ENCODE measurements around the gene LRRN4CL. TPM values are rescaled to one million over a fixed set of nuclear protein-coding genes. Genes with fewer than 3 reads are reported as not detected.

The LRRN4CL gene
- total and polyA plus RNA-seq, 9 of the 15 experiments (the other 6 are each of a cell fraction or from before 2014, with no cell fraction given), result 0.03 to 0.11 (median 0.05) TPM; not detected in 4

DNA sequence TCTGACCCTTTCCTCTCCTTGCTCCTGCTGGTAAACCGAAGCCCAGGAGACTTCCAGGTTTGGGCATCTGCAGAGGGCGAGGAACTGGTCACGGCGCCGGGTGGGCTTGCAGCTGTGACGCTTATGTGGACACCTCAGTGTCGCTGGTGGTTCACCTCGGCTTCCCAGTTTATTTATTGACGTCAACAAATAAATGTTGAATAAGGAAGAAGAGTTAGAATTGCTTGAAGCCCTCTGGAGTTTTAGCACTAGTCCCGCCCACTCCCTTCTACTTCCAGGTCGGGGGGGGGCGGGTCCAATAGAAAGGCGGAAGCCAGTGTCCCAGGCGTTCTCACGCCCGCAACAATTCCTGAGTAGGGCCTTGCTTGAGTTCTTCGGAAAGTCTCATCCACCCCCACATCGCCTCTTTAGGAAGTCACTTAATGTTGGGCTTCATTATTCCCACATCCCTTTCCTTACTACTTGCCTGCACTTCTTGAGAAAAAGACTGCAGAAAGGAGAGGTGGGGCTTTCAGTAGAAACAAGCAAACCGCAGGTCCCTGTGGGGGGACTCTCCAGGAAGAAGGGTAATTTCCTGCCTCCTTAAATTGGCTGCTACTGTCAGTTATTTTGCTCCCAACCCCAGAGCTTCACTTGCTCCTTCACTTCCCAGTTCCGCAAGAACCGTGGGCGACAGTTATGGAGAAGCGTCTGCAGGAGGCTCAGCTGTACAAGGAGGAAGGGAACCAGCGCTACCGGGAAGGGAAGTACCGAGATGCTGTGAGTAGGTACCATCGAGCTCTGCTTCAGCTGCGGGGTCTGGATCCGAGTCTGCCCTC lies 39.0 kb upstream of the LRRN4CL start, which contains the start of gene TTC9C (continued):
- TF ChIP-seq PCBP2 (IDR thresholded peaks at IDR 0.05; ENCODE audit: low read depth, low read length, poor library complexity, severe bottlenecking) (no peak), ZNF512 (tag; IDR thresholded peaks at IDR 0.05) (no peak), SRSF3 (IDR thresholded peaks at IDR 0.05; ENCODE audit: insufficient read depth, low read length) (no peak), NELFE (IDR thresholded peaks at IDR 0.05; ENCODE audit: insufficient read depth, insufficient read length) (no peak), ZZZ3 (IDR thresholded peaks at IDR 0.05) (0 out of 2 replicates have a peak, but pooled peaks have one; percentile 77), SMARCB1 (IDR thresholded peaks at IDR 0.05; ENCODE audit: insufficient read length, low read depth) (no peak), DMBX1 (CRISPR knock-in tag; IDR thresholded peaks at IDR 0.05; ENCODE audit: borderline replicate concordance) (no peak), KDM2B (CRISPR knock-in tag; IDR thresholded peaks at IDR 0.05) (0 out of 2 replicates have a peak, but pooled peaks have one; percentile 38), MAFF (IDR thresholded peaks at IDR 0.05; ENCODE audit: low read length) (0 out of 2 replicates have a peak, but pooled peaks have one; percentile 4), ZNF324 (CRISPR knock-in tag; IDR thresholded peaks at IDR 0.05) (no peak), BRD9 (IDR thresholded peaks at IDR 0.05; ENCODE audit: low read depth, partially characterized antibody) (peak; percentile 71), E2F3 (CRISPR knock-in tag; IDR thresholded peaks at IDR 0.05) (no peak), HEY1 (CRISPR knock-in tag; IDR thresholded peaks at IDR 0.05; ENCODE audit: borderline replicate concordance) (no peak), YY1 (IDR thresholded peaks at IDR 0.05; ENCODE audit: borderline replicate concordance in 1 of 3, control insufficient read depth in 1 of 3, extremely low read depth in 1 of 3, insufficient read depth in 3 of 3, insufficient read length in 1 of 3, insufficient replicate concordance in 2 of 3, low read depth in 1 of 3, low read length in 2 of 3) (no peak), ZNF24 (IDR thresholded peaks at IDR 0.05) (no peak), HES1 (IDR thresholded peaks at IDR 0.05; ENCODE audit: low read depth) (no peak), CBX1 (IDR thresholded peaks at IDR 0.05; ENCODE audit: low read depth) (0 out of 2 replicates have a peak, but pooled peaks have one; percentile 9), SIRT6 (IDR thresholded peaks at IDR 0.05; ENCODE audit: low read depth, low read length) (no peak), WHSC1 (IDR thresholded peaks at IDR 0.05; ENCODE audit: low read length) (no peak), GATA2 (CRISPR knock-in tag; IDR thresholded peaks at IDR 0.05) (no peak)
- TF ChIP-seq, protein P1, sequence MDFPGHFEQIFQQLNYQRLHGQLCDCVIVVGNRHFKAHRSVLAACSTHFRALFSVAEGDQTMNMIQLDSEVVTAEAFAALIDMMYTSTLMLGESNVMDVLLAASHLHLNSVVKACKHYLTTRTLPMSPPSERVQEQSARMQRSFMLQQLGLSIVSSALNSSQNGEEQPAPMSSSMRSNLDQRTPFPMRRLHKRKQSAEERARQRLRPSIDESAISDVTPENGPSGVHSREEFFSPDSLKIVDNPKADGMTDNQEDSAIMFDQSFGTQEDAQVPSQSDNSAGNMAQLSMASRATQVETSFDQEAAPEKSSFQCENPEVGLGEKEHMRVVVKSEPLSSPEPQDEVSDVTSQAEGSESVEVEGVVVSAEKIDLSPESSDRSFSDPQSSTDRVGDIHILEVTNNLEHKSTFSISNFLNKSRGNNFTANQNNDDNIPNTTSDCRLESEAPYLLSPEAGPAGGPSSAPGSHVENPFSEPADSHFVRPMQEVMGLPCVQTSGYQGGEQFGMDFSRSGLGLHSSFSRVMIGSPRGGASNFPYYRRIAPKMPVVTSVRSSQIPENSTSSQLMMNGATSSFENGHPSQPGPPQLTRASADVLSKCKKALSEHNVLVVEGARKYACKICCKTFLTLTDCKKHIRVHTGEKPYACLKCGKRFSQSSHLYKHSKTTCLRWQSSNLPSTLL (IDR thresholded peaks at IDR 0.05), result no peak
- TF ChIP-seq, protein P2, sequence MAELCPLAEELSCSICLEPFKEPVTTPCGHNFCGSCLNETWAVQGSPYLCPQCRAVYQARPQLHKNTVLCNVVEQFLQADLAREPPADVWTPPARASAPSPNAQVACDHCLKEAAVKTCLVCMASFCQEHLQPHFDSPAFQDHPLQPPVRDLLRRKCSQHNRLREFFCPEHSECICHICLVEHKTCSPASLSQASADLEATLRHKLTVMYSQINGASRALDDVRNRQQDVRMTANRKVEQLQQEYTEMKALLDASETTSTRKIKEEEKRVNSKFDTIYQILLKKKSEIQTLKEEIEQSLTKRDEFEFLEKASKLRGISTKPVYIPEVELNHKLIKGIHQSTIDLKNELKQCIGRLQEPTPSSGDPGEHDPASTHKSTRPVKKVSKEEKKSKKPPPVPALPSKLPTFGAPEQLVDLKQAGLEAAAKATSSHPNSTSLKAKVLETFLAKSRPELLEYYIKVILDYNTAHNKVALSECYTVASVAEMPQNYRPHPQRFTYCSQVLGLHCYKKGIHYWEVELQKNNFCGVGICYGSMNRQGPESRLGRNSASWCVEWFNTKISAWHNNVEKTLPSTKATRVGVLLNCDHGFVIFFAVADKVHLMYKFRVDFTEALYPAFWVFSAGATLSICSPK (IDR thresholded peaks at IDR 0.05; ENCODE audit: borderline replicate concordance), result no peak

Measured in K562 (cell line).